Mesodermal cell (in vitro differentiated cells): ENCODE results near the gene SNORC.

Experiments
- H3K27ac ChIP-seq: 2 replicates; pipeline ENCODE4 v1.7.0; 2013; ENCODE audit warnings: mild to moderate bottlenecking, low read depth, low read length, moderate library complexity; ENCODE audit not compliant: severe bottlenecking
- H3K36me3 ChIP-seq: 2 replicates; pipeline ENCODE4 v1.7.1; 2013; ENCODE audit warnings: mild to moderate bottlenecking, low read length, moderate library complexity; ENCODE audit not compliant: control insufficient read depth, insufficient read depth
- H3K4me1 ChIP-seq: one replicate; pipeline ENCODE4 v1.7.1; 2013; ENCODE audit warnings: mild to moderate bottlenecking, low read length; ENCODE audit not compliant: insufficient read depth, control insufficient read depth, poor library complexity, severe bottlenecking
- H3K4me3 ChIP-seq: 2 replicates; pipeline ENCODE4 v1.7.0; 2013; ENCODE audit warnings: low read length, control low read depth, mild to moderate bottlenecking; ENCODE audit not compliant: insufficient read depth, poor library complexity, severe bottlenecking; ENCODE audit errors: extremely low read depth
- H3K9me3 ChIP-seq: 2 replicates; pipeline ENCODE4 v1.7.1; 2013; ENCODE audit warnings: mild to moderate bottlenecking, low read length, moderate library complexity; ENCODE audit not compliant: control insufficient read depth
- WGBS, 2 experiments: methylation state at CpG; one replicate each; pipeline ENCODE4 v1.1.5; 2013; ENCODE audit warnings: missing lambda C conversion rate in 2 of 2; ENCODE audit not compliant: insufficient coverage in 2 of 2; 5-methylcytosine and 5-hydroxymethylcytosine counted together

The SNORC gene

GRCh38 chr2:232908695-232909094 is 38.6 kb downstream of the SNORC start:
- Histone ChIP-seq H3K4me1 (no peaks in the 10 kb centered on the region), H3K4me3 (no peak overlapping the region), H3K27ac (no peak overlapping the region), H3K36me3 (no peaks in the 10 kb centered on the region), H3K9me3 (peaks cover 5% of the 10 kb centered on the region)
- 87 to 90% methylated on average over 3 to 6 of the region's 6 CpGs for WGBS, 2 experiments

- no peak overlapping the region for H3K4me3 ChIP-seq
- no peak overlapping the region for H3K27ac ChIP-seq
- WGBS, 2 experiments, result 94 to 95% methylated on average over 4 of the region's 6 CpGs
- no peaks in the 10 kb centered on the region for H3K4me1 ChIP-seq
- H3K36me3 ChIP-seq, result no peaks in the 10 kb centered on the region
- peaks cover 5% of the 10 kb centered on the region for H3K9me3 ChIP-seq
Measured at GRCh38 chr2:232910376-232910775, 40.3 kb downstream of the SNORC start.

DNA sequence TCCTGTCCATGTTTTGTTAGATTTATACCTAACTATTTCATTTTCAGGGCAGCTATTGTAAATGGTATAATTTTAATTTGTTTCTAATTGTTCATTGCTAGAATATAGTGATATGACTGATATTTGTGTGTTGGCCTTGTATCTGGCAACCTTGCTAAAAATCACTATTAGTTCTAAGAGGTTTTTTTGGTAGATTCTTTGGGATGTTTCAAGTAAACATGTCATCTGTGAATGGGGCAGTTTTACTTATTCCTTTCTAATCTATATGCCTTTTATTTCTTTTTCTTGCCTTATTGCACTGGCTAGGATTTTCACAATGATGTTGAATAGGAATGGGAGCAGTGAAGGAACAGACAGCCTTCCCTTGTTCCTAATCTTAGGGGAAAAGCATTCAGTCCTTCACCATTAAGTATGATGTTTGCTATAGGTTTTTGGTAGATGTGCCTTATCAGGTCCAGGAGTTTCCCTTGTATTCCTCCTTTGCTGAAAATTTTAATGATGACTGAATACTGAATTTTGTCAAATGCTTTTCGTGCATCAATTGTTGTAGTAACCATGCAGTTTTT is 41.7 kb downstream of the SNORC start:
- no peak overlapping the region for H3K4me3 ChIP-seq
- WGBS, 2 experiments, result no CpG with 5 or more reads among the region's 1 CpG
- no peaks in the 10 kb centered on the region for H3K4me1 ChIP-seq
- H3K27ac ChIP-seq, result no peak overlapping the region
- no peaks in the 10 kb centered on the region for H3K36me3 ChIP-seq
- H3K9me3 ChIP-seq, result peaks cover 5% of the 10 kb centered on the region

GRCh38 chr2:232913903-232914302 is 43.8 kb downstream of the SNORC start:
- Histone ChIP-seq H3K4me3 (no peak overlapping the region), H3K9me3 (peaks cover 5% of the 10 kb centered on the region), H3K27ac (no peak overlapping the region), H3K36me3 (no peaks in the 10 kb centered on the region), H3K4me1 (no peaks in the 10 kb centered on the region)
- 71 to 100% methylated on average over 1 of the region's 2 CpGs for WGBS, 2 experiments

DNA sequence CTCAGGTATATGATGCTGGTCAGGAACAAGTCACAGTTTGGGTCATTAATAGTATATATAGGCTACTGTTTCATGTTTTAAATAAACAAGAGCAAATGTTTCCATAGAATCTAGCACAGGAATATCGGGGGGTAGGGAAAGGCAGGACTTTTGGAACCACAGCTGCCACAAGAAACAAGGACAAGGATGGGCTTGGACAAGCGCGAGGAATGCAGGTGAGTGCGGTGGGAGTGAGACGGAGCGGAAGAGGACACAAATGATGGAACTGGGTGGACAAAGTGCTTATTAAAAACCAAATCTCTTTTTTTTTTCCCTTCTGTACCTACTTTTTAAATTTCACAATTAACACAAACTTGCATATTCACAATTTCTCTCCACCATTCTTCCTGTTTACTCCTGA is 49.1 kb downstream of the SNORC start:
- no peak overlapping the region for H3K27ac ChIP-seq
- H3K9me3 ChIP-seq, result no peaks in the 10 kb centered on the region
- no peaks in the 10 kb centered on the region for H3K4me1 ChIP-seq
- 93 to 97% methylated on average over 3 to 5 of the region's 6 CpGs for WGBS, 2 experiments
- H3K36me3 ChIP-seq, result no peaks in the 10 kb centered on the region
- no peak overlapping the region for H3K4me3 ChIP-seq

- no peaks in the 10 kb centered on the region for H3K9me3 ChIP-seq
- no peaks in the 10 kb centered on the region for H3K4me1 ChIP-seq
- no peak overlapping the region for H3K27ac ChIP-seq
- WGBS, 2 experiments, result 80 to 96% methylated on average over 3 to 9 of the region's 11 CpGs
- H3K4me3 ChIP-seq, result no peak overlapping the region
- no peaks in the 10 kb centered on the region for H3K36me3 ChIP-seq
Measured at GRCh38 chr2:232920055-232920454, 50.0 kb downstream of the SNORC start.

DNA sequence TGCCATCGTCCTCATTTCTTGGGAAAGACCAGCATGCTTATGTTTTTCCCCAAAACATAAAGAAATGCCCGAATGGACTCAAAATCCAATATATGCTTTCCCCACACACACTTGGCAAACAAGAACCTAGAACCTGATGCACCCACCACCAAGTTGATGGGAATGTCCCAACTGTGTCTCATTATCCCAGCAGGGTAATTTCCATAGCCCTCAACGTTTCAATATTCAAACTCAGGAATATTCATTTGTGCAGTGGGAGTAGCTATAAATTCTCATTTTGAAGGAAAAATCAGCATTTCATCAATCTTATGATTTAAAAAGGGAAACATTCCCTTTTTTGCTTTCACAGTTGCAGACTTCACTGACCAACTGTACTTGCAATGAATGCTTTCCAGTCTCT is 50.7 kb downstream of the SNORC start:
- no peaks in the 10 kb centered on the region for H3K4me1 ChIP-seq
- H3K36me3 ChIP-seq, result no peaks in the 10 kb centered on the region
- no peak overlapping the region for H3K27ac ChIP-seq
- 89 to 96% methylated on average over 2 of the region's 3 CpGs for WGBS, 2 experiments
- H3K4me3 ChIP-seq, result no peak overlapping the region
- H3K9me3 ChIP-seq, result no peaks in the 10 kb centered on the region

DNA sequence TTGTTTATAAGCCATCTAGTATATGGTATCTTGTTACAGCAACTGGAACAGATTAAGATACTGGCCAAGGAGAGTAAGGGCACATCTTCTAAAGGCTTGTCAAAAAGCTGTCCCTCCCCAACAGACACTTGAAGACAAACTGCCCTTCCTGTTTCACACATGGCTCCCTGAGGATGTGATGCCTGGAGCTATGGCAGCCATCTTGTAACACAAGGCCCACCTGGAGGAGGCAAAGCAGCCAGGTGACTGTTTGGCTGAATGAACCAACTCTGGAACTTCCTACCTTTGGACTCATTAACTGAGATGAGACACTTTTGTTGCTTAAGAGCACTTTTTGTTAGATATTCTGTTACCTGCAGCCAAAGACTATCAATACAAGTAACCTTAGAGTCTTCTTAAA is 54.4 kb downstream of the SNORC start:
- no peak overlapping the region for H3K4me3 ChIP-seq
- H3K4me1 ChIP-seq, result no peaks in the 10 kb centered on the region
- no peaks in the 10 kb centered on the region for H3K36me3 ChIP-seq
- H3K27ac ChIP-seq, result no peak overlapping the region
- no peaks in the 10 kb centered on the region for H3K9me3 ChIP-seq

DNA sequence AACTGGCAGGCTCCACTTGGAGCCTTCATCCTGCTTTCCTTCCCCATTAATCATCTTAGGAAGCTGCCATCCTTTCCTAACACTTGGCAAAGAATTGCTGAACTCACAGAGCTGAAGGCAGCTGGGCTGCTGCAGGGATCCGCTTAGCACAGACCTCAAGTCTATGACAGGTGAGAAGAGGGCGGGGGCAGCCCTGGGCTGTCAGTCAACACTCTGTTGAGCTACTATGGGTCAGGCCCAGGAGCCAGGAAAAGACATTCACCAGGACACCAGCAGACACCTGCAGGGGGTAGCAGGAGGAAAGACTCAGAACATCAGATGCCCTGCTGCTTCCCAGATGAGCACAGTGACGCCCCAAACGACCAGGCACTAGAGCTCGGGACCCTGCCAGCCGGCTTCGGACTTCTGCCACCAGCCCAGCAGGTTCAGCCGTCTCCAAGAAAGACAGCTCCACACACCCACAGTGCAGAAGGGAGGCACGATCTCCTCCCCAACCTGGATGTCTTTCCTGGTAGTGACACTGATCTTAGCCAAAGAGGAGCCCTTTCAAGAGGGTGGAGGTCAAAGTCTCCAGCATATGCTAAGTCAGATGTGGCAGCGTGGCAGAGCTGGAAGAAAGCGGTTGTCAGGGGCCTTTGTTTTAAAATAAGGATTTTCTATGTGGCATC is 55.2 kb downstream of the SNORC start:
- no peaks in the 10 kb centered on the region for H3K36me3 ChIP-seq
- no peaks in the 10 kb centered on the region for H3K9me3 ChIP-seq
- WGBS, 2 experiments, result 16 to 22% methylated on average over 8 of the region's 11 CpGs
- H3K4me1 ChIP-seq, result no peaks in the 10 kb centered on the region
- no peak overlapping the region for H3K27ac ChIP-seq
- no peak overlapping the region for H3K4me3 ChIP-seq

DNA sequence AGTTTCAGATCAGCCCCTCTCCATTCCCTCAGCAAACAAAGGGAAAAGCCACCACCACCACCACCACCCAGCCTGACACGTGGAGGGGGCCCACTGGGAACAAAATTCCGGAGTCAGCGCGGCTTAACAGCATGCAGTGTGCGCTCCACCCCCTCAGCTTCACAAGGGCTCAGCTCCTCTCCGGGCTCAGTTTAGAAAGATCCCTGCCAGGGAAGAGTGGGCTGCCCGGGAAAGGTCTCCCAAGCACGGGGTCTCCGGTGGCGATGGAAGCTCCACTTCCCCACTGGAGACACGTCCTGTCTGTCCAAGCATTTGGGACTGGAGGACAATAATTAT is 55.7 kb downstream of the SNORC start:
- Histone ChIP-seq H3K27ac (no peak overlapping the region), H3K9me3 (no peaks in the 10 kb centered on the region), H3K4me3 (no peak overlapping the region), H3K36me3 (no peaks in the 10 kb centered on the region), H3K4me1 (no peaks in the 10 kb centered on the region)
- WGBS, 2 experiments, result 20 to 37% methylated on average over 2 to 6 of the region's 11 CpGs

DNA sequence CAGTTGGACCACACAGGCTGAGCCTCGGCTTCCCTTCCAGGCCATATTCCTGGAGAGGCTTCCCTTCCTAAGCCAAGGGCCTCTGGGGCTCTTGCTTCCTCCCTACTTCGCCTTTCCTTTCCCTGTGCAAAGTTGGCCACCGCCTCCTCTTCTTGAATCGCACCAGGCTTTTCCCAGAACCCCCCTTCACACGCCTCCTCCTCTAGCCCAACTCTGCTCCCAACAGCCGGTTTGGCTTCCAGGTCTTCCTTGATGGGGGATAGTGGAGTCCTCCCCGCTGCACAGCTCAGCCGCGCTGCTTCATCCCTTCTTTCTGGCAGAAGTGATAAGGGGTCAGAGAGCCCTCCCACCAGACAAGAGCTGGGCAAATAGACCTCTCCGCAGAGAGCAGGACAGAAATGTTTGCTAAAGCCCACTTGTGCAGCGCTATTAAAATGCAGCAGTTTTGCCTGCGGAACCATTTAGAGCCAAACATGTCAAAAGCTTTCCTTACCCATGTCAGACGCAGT is 56.4 kb downstream of the SNORC start:
- Histone ChIP-seq H3K27ac (no peak overlapping the region), H3K36me3 (no peaks in the 10 kb centered on the region), H3K9me3 (no peaks in the 10 kb centered on the region), H3K4me1 (no peaks in the 10 kb centered on the region), H3K4me3 (no peak overlapping the region)
- WGBS, 2 experiments, result 6 to 13% methylated on average over 9 to 12 of the region's 13 CpGs
